Measurements from ENCODE around the gene PLEKHG4.

DNA sequence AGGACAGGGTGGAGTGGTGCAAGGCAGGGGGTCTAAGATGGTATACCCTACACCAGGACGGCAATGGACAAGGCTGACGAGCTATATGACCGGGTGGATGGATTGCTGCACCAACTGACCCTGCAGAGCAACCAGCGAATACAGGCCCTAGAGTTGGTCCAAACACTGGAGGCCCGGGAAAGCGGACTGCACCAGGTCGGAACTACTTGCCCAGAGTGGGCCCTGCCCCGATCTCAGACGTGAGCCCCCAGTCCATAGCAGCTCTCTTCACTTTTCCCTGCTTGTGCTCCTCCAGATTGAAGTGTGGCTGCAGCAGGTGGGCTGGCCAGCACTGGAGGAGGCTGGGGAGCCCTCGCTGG is 3.1 kb downstream of the PLEKHG4 start:
- TF ChIP-seq, protein P1, sequence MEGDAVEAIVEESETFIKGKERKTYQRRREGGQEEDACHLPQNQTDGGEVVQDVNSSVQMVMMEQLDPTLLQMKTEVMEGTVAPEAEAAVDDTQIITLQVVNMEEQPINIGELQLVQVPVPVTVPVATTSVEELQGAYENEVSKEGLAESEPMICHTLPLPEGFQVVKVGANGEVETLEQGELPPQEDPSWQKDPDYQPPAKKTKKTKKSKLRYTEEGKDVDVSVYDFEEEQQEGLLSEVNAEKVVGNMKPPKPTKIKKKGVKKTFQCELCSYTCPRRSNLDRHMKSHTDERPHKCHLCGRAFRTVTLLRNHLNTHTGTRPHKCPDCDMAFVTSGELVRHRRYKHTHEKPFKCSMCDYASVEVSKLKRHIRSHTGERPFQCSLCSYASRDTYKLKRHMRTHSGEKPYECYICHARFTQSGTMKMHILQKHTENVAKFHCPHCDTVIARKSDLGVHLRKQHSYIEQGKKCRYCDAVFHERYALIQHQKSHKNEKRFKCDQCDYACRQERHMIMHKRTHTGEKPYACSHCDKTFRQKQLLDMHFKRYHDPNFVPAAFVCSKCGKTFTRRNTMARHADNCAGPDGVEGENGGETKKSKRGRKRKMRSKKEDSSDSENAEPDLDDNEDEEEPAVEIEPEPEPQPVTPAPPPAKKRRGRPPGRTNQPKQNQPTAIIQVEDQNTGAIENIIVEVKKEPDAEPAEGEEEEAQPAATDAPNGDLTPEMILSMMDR (IDR thresholded peaks at IDR 0.05 in 8 of 11, conservative IDR thresholded peaks at IDR 0.05 in 3 of 11), result no peak
- no peak for TF ChIP-seq POLR2A (IDR thresholded peaks at IDR 0.05)
